Measurements from ENCODE around the gene CLASP2. TPM values are rescaled to one million over a fixed set of nuclear protein-coding genes. Genes with fewer than 3 reads are reported as not detected.

Gene CLASP2
- total RNA-seq: 12.1 and 14.0 TPM in 2 replicates

GRCh38 chr3:33717866-33718594 lies at the start of gene CLASP2:
TSS of gene CLASP2 (minus strand) at chr3:33718254. CDS start at chr3:33718002, 252 bp downstream.

Other genes starting within 250 kb of the CLASP2 start
- gene PDCD6IP, start 80.4 kb upstream of the CLASP2 start, total RNA-seq: 96.5 and 99.4 TPM in 2 replicates